Measurements from ENCODE around the gene FOXD4L6. TPM values are rescaled to one million over a fixed set of nuclear protein-coding genes. Genes with fewer than 3 reads are reported as not detected.
A peak's percentile ranks its signal among the peaks of the same experiment; 100 is the strongest.
"Not testable (repeated sequence)": the region's sequence is repeated elsewhere in the genome, so short reads cannot be mapped to it uniquely, and the experiment has no call there.

The FOXD4L6 gene
- total RNA-seq, result not detected

GRCh38 chr9:41128581-41128980 is at the start of gene FOXD4L6:
TSS of gene FOXD4L6 (minus strand) at chr9:41128681. CDS start at chr9:41128383, 298 bp downstream.
- not testable (repeated sequence) for H3K4me3 ChIP-seq, H3K27me3 ChIP-seq, H3K36me3 ChIP-seq, H3K4me1 ChIP-seq, H3K9me3 ChIP-seq, H3K27ac ChIP-seq, DNase-seq

- not testable (repeated sequence) for H3K4me3 ChIP-seq, H3K4me1 ChIP-seq, H3K27me3 ChIP-seq, DNase-seq, H3K27ac ChIP-seq, H3K36me3 ChIP-seq, H3K9me3 ChIP-seq
Measured at GRCh38 chr9:41174994-41175393, 46.5 kb upstream of the FOXD4L6 start.

GRCh38 chr9:41150116-41150515 is 21.6 kb upstream of the FOXD4L6 start:
- not testable (repeated sequence) for H3K27me3 ChIP-seq, H3K36me3 ChIP-seq, H3K4me3 ChIP-seq, H3K9me3 ChIP-seq, H3K4me1 ChIP-seq, H3K27ac ChIP-seq
- peak in 1 of 3 donors; percentile 25 for DNase-seq

GRCh38 chr9:41141878-41142277 is 13.4 kb upstream of the FOXD4L6 start:
- H3K27ac ChIP-seq, H3K4me1 ChIP-seq, H3K27me3 ChIP-seq, DNase-seq, H3K9me3 ChIP-seq, H3K36me3 ChIP-seq, H3K4me3 ChIP-seq: not testable (repeated sequence)

- H3K9me3 ChIP-seq, H3K4me3 ChIP-seq, H3K4me1 ChIP-seq, H3K27me3 ChIP-seq, H3K27ac ChIP-seq, DNase-seq, H3K36me3 ChIP-seq: not testable (repeated sequence)
Measured at GRCh38 chr9:41126746-41127446, 1.6 kb downstream of the FOXD4L6 start.

GRCh38 chr9:41125936-41126335 is 2.5 kb downstream of the FOXD4L6 start:
- H3K36me3 ChIP-seq, H3K27ac ChIP-seq, H3K4me1 ChIP-seq, H3K9me3 ChIP-seq, H3K27me3 ChIP-seq, H3K4me3 ChIP-seq, DNase-seq: not testable (repeated sequence)

- not testable (repeated sequence) for H3K27me3 ChIP-seq, DNase-seq, H3K4me3 ChIP-seq, H3K36me3 ChIP-seq, H3K27ac ChIP-seq, H3K4me1 ChIP-seq, H3K9me3 ChIP-seq
Measured at GRCh38 chr9:41125109-41125658, 3.3 kb downstream of the FOXD4L6 start.

- DNase-seq, H3K4me1 ChIP-seq, H3K9me3 ChIP-seq, H3K27ac ChIP-seq, H3K36me3 ChIP-seq, H3K4me3 ChIP-seq, H3K27me3 ChIP-seq: not testable (repeated sequence)
Measured at GRCh38 chr9:41124250-41125108, 4.0 kb downstream of the FOXD4L6 start.

GRCh38 chr9:41123812-41124211 is 4.7 kb downstream of the FOXD4L6 start:
- H3K9me3 ChIP-seq, H3K36me3 ChIP-seq, H3K27me3 ChIP-seq, H3K4me3 ChIP-seq, H3K4me1 ChIP-seq, H3K27ac ChIP-seq, DNase-seq: not testable (repeated sequence)

GRCh38 chr9:41123396-41123795 is 5.1 kb downstream of the FOXD4L6 start:
- not testable (repeated sequence) for DNase-seq, H3K36me3 ChIP-seq, H3K27ac ChIP-seq, H3K9me3 ChIP-seq, H3K4me1 ChIP-seq, H3K27me3 ChIP-seq, H3K4me3 ChIP-seq

- not testable (repeated sequence) for H3K4me1 ChIP-seq, DNase-seq, H3K27ac ChIP-seq, H3K4me3 ChIP-seq, H3K36me3 ChIP-seq, H3K27me3 ChIP-seq, H3K9me3 ChIP-seq
Measured at GRCh38 chr9:41120696-41121095, 7.8 kb downstream of the FOXD4L6 start.

GRCh38 chr9:41119719-41120118 is 8.8 kb downstream of the FOXD4L6 start:
- not testable (repeated sequence) for H3K27ac ChIP-seq, DNase-seq, H3K4me3 ChIP-seq, H3K27me3 ChIP-seq, H3K9me3 ChIP-seq, H3K36me3 ChIP-seq, H3K4me1 ChIP-seq

- not testable (repeated sequence) for H3K9me3 ChIP-seq, H3K27me3 ChIP-seq, H3K27ac ChIP-seq, H3K4me3 ChIP-seq, H3K36me3 ChIP-seq, DNase-seq, H3K4me1 ChIP-seq
Measured at GRCh38 chr9:41119311-41119710, 9.2 kb downstream of the FOXD4L6 start.

- not testable (repeated sequence) for H3K27me3 ChIP-seq, H3K4me3 ChIP-seq, H3K4me1 ChIP-seq, DNase-seq, H3K27ac ChIP-seq, H3K9me3 ChIP-seq, H3K36me3 ChIP-seq
Measured at GRCh38 chr9:41113348-41113747, 15.1 kb downstream of the FOXD4L6 start.

GRCh38 chr9:41111414-41111813 is 17.1 kb downstream of the FOXD4L6 start:
- H3K27me3 ChIP-seq, H3K4me3 ChIP-seq, H3K36me3 ChIP-seq, H3K4me1 ChIP-seq, H3K9me3 ChIP-seq, DNase-seq, H3K27ac ChIP-seq: not testable (repeated sequence)
